ENCODE data around the gene LARP7. TPM values are rescaled to one million over a fixed set of nuclear protein-coding genes. Genes with fewer than 3 reads are reported as not detected.
"Not testable (repeated sequence)": the region's sequence is repeated elsewhere in the genome, so short reads cannot be mapped to it uniquely, and the experiment has no call there.

LARP7 gene
- total RNA-seq, 1 donor from 2014 or later: 13.7 TPM

GRCh38 chr4:112649055-112649408 lies 12.1 kb downstream of the LARP7 start:
- DNase-seq (ENCODE audit: low read depth in 2 of 2): no peak

GRCh38 chr4:112650332-112650731 lies 13.4 kb downstream of the LARP7 start:
- DNase-seq (ENCODE audit: low read depth in 2 of 2): no peak

GRCh38 chr4:112651641-112652040 lies 14.7 kb downstream of the LARP7 start:
- no peak for DNase-seq (ENCODE audit: low read depth in 2 of 2)

GRCh38 chr4:112652216-112652615 lies 15.3 kb downstream of the LARP7 start:
- no peak for DNase-seq (ENCODE audit: low read depth in 2 of 2)

GRCh38 chr4:112655270-112655669 lies 18.3 kb downstream of the LARP7 start:
- no peak for DNase-seq (ENCODE audit: low read depth in 2 of 2)

- not testable (repeated sequence) for DNase-seq (ENCODE audit: low read depth in 2 of 2)
Measured at GRCh38 chr4:112656115-112656514, 19.2 kb downstream of the LARP7 start.

GRCh38 chr4:112664611-112665010 lies 27.7 kb downstream of the LARP7 start:
- DNase-seq (ENCODE audit: low read depth in 2 of 2): no peak

- no peak for DNase-seq (ENCODE audit: low read depth in 2 of 2)
Measured at GRCh38 chr4:112668131-112668530, 31.2 kb downstream of the LARP7 start.

- DNase-seq (ENCODE audit: low read depth in 2 of 2): no peak
Measured at GRCh38 chr4:112673076-112673475, 36.1 kb downstream of the LARP7 start.

GRCh38 chr4:112673686-112674085 lies 36.7 kb downstream of the LARP7 start:
- DNase-seq (ENCODE audit: low read depth in 2 of 2): no peak

GRCh38 chr4:112674376-112674775 lies 37.4 kb downstream of the LARP7 start:
- DNase-seq (ENCODE audit: low read depth in 2 of 2): no peak

GRCh38 chr4:112677519-112678091 lies 40.7 kb downstream of the LARP7 start:
- no peak for DNase-seq (ENCODE audit: low read depth in 2 of 2)

- no peak for DNase-seq (ENCODE audit: low read depth in 2 of 2)
Measured at GRCh38 chr4:112680996-112681395, 44.1 kb downstream of the LARP7 start.

GRCh38 chr4:112693507-112693906 lies 56.6 kb downstream of the LARP7 start:
- DNase-seq (ENCODE audit: low read depth in 2 of 2): no peak

- no peak for DNase-seq (ENCODE audit: low read depth in 2 of 2)
Measured at GRCh38 chr4:112700679-112701078, 63.7 kb downstream of the LARP7 start.

- DNase-seq (ENCODE audit: low read depth in 2 of 2): no peak
Measured at GRCh38 chr4:112702892-112703291, 65.9 kb downstream of the LARP7 start.

GRCh38 chr4:112704322-112704721 lies 67.4 kb downstream of the LARP7 start:
- no peak for DNase-seq (ENCODE audit: low read depth in 2 of 2)

- DNase-seq (ENCODE audit: low read depth in 2 of 2): peak; percentile 3 to 58
Measured at GRCh38 chr4:112704991-112705845, 68.3 kb downstream of the LARP7 start.

- not testable (repeated sequence) for DNase-seq (ENCODE audit: low read depth in 2 of 2)
Measured at GRCh38 chr4:112705891-112706839, 69.2 kb downstream of the LARP7 start.

- no peak for DNase-seq (ENCODE audit: low read depth in 2 of 2)
Measured at GRCh38 chr4:112706840-112707207, 69.9 kb downstream of the LARP7 start.
